ENCODE measurements around the gene CNPY1.
"Not testable (repeated sequence)": the region's sequence is repeated elsewhere in the genome, so short reads cannot be mapped to it uniquely, and the experiment has no call there.

Gene CNPY1

DNA sequence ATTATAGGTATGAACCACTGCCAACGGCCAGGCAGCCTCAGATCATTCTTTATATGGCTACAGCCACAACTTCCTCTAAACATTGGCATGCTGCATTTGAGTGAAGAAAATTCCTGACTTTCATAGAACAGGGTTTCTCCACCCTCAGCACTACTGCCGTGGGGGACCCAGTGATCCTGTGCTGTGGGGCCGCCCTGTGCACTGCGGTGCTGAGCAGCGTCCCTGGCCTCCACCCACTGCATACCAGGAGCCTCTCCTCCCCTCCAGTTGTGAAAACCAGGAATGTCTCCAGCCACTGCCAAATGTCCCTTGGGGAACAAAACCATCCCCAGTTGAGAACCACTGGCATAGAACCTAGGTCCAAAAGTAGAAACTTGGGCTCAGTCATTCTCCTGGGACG is 15.8 kb downstream of the CNPY1 start:
- DNase-seq = no peak

DNA sequence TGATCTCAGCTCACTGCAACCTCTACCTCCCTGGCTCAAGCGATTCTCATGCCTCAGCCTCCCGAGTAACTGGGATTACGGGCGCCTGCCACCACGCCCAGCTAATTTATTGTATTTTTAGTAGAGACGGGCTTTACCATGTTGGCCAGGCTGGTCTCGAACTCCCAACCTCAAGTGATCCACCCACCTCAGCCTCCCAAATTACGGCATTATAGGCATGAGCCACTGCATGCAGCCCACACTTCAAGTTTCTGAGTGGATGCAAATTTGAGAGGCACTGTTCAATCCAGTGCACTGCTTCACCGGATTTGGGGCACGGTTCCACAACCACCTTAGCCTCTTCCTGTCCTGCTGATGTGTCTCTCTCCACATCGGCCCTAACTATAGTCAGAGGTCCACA is 16.5 kb downstream of the CNPY1 start:
- no peak for DNase-seq

DNA sequence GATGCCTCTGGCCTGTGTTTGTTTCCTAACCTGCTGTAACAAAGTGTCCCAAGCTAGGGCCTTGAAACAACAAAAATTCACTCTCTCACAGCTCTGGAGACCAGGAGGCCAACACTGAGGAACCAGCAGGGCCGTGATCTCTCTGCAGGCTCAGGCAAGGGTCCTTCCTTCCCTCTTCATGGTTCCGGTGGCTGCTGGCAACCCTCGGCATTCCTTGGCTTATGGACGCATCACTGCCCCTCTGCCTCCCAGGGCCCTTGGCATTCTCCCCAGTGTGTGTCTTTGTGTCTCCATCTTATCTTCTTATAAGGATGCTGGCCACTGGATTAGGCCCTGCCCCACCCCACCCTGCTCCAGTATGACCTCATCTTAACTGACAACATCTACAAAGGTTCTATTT is 17.0 kb downstream of the CNPY1 start:
- DNase-seq = no peak

DNA sequence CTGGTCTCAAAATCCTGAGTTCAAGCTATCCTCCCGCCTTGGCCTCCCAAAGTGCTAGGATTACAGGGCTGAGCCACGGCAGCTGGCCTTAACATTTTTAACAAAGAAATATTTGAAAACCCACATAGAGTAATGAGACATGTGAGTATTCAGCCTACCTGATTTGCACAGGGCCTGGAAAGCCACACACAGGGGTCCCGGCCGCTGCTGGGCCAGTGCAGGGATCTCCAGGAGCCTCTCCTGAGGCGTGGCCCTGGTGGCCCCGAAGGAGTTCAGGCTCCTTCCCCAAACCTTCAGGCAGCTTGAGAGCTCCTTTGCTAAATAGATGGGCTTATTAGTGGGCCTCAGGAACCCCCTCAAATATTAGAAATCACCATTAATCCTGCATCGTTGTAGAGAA is 18.7 kb downstream of the CNPY1 start:
- DNase-seq = no peak

DNA sequence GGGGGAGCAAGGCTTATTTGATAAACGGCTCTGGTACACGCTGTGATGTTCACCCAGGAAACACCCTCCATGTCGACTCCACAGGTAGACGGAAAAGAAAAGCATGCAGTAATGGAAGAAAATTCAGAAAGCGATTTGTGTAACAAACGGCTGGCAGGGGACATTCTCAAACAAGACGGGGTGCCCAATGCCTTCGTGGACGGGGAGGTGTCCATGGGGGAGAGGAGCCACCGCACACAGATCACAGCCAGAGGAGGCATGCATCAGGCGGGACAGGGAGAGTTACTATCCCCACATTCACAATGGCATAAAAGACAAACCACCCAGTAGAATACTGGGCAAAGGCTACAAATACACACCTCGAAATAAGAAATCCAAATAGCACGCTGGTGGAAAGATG is 20.1 kb downstream of the CNPY1 start:
- DNase-seq = no peak

DNA sequence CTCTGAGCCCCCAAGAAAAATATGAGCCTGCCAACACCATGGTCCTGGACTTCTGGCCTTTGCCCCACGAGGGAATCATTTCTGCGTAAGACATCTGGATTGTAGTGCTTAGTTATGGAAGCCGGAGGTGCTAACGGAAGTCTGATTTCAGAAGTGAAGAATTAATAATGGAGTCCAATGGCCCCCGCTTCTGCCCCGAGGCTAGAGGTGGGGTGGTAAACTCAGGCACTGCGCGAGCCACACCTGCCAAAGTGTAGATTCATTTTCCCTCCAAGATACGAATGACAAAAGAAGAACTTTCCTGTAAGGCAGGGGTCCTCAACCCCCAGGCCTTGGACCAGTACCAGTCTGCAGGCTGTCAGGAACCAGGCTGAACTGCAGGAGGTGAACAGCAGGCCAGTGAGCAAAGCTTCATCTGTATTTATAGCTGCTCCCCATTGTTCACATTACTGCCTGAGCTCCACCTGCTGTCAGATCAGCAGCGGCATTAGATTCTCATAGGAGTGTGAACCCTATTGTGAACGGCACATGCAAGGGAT is 22.3 kb downstream of the CNPY1 start:
- no peak for DNase-seq

DNA sequence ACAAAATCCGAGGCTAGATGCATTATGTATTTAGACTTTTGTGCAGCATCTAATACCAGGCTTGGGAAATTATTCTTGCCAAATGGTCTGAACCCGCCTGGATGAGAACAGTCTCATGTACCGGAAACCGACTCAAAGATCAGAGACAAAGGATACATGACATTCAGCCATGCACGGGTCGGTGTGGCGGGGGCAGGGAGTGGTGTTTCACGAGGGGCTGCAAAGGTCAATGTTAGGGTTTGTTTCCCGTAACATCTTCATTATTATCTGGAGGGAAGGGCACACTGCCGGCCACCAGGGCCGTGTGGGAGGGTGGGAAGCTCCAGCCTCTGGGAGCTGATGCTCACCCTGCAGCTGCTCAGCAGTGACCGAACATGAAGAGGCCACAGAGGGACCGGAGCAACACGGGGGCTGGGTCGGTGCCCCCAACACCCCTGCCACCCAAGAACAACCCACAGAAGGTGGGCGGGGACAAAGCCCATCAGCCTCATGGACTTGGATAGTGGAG is 23.1 kb downstream of the CNPY1 start:
- no peak for DNase-seq

DNA sequence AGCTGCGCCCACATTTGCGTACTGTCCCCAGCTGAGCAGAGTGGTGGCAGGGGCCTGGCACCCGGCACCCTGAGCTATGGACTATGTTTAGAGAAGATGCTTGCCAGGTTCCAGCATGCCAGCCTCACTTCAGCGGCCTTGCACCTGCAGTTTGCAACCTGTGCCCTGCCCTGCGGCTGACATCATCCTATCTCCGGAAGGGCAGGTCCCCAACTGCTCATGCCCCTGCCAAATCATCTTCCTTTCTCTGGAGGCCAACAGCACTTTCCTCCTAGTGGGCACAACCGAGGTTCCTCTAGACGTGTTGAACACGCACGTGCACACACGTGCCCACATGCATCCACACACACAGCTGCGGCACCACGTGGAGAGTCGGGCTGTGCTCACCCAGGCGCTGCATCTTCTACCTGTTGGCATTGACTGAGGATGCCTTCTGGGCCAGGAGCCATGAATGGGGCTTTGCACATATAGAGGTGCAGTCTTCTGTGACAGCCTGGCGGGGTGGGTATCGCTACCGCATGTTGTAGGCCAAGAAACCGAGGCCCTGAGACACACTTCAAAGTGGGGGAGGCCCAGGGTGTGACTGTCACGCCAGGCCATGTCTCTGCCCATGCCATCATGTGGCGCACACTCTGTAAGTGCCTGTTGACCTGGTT is 24.5 kb downstream of the CNPY1 start:
- no peak for DNase-seq

DNA sequence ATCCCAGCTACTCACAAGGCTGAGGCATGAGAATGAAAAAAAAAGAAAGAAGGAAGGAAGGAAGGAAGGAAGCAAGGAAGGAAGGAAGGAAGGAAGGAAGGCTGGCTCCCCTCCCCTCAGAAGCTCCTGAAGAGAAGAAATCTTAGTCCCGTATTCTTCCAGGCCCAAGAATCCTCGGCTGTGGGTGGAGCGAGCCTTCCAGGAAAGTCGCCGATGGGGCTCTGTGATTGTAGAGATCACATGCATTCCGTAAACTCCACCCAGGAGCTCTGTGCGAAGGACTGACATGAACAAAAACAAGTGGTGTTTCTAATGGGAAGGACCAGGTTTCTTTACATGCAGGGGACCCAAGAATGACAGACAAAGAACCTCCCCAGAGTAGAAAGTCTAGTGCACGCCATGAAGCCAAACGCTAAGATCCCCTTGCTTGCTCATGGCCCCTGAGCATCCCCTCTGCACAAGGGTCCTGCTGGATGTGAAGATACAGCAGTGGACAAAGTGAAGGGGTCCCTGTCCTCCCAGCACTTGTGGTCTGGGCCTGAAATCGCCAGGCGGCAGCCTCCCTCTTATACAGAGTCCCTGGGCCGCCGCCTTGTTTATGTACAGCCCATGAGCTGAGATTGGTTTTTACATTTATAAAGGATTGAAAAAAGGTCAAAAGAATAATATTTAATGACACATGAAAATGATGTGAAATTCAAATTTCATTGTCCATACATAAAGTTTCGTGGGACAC is 25.2 kb downstream of the CNPY1 start:
- DNase-seq = no peak

DNA sequence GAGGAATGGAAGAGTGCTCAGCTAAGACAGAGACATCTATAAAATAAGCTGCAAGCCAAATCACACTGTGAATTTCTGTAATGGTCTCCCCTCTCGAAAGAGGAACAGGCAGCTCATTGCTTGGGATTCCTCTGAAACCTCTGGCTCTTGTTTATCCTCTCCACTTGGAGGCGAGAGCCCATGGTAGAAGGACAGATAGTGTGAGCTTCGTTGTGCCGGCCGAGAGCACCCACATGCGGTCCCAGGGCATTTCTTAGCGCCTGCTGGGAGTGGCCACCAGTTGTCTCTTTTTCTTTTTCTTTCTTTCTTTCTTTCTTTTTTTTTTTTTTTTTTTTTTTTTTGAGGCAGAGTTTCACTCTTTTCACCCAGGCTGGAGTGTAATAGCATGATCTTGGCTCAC is 26.2 kb downstream of the CNPY1 start:
- no peak for DNase-seq

DNA sequence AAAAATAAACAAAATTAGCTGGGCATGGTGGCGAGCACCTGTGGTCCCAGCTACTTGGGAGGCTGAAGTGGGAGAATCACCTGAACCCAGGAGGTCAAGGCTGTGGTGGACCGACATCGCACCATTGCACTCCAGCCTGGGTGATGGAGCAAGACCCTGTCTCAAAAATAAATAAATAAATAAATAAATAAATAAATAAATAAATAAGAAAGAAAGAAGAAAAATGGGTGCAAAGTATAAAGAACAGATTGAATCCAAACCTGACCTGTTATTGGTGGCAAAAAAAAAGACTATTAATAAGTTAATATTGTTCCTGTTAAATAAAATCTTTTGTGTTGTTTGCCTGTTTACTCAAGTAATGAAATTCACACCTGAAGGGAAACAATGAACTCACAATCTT is 27.0 kb downstream of the CNPY1 start:
- DNase-seq = not testable (repeated sequence)

DNA sequence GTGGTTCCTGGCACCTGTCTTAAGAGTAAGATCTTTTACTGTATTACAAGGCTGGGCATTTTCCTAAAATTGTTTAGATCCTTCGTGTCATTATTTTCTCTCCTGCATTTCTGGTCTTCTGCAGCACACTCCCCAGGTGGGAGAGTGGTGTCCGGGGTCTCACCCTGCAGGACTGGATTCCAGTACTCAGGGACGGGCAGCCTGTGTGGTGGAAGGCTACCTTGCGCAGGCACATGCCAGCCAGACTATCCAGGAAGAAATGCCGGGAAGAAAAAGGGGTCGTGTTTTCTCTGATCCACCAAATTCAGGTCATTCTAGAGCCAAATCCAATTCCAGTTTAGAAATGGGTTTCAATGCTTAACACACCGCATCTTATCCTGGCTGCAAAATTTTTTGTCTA is 27.7 kb downstream of the CNPY1 start:
- no peak for DNase-seq

DNA sequence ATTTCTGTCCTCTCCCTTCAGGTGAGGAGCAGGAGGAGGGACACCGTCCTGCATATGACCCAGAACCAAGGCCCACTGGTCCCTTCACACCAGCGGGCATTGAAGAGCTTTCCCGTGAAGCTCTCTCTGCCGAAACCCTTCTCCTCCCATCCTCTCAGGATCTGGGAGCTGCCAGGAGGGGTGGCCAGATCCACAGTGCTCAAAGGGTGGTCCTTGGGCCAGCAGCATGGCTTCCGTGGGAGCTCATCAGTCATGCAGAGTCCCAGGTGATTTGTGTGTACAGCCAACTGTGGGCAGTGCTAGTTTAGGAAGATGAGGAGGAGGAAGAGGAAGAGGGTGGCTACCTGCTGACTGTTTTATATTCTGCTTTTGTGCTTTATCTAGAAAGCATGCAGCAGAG is 28.4 kb downstream of the CNPY1 start:
- no peak for DNase-seq

DNA sequence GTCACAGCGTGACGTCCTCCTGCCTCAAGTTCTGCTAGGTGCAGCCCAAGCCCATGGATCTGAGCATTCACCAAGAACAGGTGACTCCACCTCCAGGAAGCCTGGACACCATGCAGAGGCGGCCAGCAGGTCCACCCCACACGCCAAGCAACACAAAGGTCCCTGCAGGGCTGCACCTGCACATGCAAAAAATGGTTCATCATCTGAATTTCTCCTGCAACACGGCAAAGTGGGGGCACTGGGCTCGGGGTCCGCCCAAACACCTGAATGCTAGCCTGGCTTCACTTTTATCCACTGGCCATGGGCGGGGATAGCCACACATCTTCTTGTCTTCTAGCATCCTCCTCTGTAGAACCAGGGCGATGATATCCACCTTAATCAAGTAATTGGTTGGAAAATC is 28.9 kb downstream of the CNPY1 start:
- no peak for DNase-seq

DNA sequence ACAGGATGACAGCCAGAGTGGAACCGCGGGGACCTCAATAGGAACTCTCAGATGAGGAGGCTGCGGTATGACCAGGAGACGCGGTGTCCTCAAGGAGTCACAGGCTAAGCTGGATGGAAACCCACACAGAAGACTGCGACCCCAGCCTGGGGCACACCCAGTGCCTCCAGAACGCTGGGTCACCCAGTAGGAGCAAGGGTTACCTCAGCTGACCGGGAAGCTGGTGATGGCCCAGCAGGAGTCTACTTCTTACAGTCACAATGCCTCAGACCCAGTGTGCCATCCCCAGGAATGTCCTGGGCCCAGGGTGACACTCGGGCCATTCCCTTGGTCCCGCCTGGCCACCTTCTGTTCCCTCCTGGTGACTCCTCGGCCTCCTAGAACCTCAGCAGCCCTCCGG is 29.9 kb downstream of the CNPY1 start:
- no peak for DNase-seq

DNA sequence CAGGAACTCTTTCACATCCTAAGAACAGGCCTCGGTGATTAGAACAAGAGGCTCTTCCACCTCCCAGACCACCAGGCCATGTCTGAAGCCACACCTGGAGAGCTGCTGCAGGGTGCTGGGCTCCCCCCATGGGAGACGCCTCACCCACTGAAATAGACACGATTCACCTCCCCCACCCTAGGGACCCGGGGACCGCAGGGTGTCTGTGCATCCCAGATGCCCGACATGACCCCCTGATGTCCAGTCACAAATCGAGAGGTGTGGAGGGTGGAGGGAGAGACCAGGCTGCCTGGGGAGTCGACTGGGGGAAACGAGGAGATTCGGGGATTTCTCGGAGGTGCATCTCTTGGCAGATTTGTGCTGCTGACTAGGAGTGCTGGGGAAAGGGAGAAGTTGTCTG is 31.0 kb downstream of the CNPY1 start:
- DNase-seq = no peak

DNA sequence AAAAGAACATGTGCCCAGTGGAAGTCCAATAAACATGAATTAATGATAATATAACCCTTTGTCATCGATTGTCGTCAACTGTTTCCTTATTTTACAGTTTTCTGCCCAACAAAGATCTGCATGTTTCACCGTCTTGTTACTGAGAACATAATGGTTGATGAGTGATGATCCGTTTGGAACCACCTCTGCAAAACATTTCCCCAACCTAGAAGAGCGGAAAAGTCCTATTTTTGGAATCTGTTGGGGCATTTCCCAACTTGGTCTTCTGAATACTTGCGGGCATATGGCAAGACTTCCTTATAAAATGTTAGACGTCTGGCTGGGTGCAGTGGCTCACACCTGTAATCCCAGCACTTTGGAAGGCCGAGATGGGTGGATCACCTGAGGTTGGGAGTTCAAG is 32.1 kb downstream of the CNPY1 start:
- DNase-seq = no peak

DNA sequence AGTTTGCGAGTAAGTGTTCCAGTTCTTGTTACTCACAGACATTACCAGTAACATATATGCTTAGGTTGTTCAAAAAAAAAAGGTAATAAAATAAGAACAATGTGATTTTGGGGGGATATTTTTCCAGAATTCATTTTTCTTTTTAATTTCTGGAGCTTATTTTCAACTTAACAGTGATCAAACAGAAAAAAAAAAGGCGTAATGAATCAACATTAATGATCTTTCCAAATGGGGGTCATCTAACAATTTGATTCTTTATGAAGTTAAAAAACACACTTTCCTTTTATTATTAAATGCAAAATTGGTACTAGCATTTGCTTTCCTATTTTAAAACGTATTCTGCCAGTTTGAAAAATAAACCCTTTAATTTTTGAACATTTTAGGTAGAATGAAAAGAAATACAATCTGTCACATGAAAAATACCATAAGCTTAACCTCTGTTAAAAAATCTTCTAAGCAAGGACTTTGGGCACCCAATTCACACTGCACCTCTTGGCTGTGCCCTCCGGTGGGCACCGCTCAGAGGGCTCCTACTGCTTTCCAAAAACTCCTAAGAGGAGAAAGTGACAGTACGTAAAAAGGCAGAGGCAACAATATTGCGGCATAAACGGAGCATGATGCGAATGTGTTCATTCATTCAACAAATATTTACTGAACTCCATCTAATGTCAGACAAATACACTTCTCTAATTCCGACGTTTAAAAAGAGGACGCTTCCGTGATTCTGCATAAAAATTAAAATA is 32.6 kb downstream of the CNPY1 start:
- DNase-seq = no peak

DNA sequence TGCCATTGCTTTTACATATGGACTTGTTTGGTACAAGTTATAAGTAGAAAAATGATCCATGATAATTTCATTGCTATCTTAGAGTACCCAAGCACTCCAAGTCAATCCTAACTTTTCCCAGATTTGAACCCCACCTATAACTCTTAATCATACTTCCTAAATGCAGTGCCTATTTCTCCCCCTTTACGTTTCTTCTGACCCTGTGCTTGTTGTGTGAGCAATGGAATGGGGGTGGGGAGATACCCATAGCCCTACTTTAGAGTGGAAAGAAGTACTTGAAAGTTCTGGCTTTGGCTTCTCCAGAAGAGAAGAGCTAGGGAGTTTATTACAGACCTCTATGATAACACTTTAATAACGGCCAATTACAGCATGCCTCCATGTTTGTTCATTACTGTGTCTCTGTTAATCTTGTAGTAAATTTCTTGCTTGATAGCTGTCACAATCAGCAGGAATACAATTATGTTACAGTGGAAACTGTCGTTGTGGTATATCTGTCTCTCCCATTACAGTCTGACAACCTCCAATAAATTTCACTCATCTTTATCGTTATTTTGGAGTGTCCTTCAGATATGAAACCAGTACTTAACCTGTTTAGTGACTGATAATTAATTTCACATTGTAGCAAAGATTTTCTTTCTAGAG is 34.0 kb downstream of the CNPY1 start:
- no peak for DNase-seq

DNA sequence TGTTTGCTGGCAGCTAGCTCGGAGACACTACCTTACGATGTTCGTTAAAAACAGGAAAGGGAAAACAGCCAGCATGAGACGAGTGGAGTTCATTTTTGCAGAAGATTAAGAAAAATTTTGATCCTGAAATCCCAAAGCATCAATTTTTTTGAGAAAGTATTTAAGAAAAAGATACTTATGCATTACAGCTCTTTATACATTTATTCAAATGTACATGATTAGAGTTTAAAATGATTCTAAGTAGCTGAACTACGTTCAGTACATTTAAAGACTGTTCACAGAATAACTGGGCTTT is 34.7 kb downstream of the CNPY1 start:
- no peak for DNase-seq

DNA sequence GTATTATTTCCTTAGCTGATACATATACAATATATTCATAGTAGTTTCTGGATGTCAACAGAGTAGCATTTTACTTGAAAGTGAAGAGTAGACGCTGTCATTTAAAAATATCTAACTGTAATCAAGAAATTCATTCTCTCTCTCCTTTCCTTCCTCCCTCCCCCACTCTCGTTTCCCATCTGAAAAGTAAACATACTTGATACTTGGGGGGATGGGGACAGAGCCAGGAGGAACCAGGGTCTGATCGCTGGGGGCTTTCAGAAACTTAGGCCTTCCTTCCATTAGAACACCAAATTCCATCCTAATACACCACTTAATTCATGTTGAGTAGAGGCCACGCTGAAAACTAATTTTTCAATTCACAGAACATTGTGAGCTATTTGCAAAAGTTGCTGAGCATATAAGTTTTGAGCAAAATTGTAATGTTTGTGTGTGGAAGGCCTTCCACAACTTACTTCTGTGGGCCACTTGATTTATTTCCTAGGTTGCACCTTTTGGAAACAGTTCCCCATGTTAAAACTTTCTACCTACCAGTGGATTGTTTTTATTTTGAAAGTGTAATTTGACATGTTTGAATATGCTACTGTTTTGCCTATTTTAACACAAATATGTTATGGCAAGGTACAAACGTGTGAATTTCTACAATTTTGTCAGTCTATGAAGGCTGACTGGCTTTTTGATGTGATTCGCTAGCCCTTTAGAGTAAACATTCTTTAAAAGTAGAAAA is 35.2 kb downstream of the CNPY1 start:
- no peak for DNase-seq

DNA sequence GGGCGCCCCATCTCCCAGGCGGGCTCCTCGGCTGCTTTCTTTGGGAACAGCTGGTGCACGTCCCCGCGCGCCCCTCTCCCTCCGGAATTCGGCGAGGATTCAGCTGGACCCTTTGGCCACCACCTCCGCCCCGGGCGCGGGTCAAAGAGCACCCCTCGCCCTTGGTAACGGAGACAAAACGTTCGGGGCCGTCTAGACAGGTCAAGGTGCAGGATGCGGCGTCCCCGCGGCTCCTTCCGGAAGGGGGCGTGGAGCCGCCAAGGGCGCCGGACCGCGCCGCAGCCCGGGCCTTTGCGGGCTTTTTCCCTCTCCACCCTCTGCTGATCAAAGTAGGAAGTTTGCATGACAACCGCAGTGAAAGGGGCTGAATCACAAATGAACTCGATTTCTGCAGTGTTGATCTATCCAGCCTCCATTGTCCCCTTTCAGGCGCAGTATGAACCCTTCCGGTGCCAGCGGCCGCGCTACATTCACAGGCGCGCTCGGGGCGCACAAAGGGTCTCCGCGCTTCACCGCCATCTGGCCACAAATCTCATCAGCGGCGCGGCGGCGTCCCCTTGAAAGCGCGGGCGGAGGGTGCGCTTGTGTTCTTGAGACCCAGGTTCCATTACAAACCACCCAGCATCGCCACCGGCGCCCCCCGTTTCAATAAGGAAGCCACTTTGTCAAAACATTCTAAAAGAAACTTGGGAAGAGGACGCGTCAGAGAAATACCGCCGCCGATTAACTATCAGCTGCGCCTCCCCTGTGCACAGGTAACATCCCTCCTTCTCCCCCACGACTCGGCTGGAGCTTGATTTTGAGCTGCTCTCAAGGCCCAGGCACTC is 36.4 kb downstream of the CNPY1 start:
- no peak for DNase-seq
